AG04449 (cell line): ENCODE data around the gene SINHCAF.

Experiments used
- CTCF ChIA-PET: fragments of 350-600 bp; formaldehyde crosslinking; extraction: SDS; loops from one replicate; lab custom pipeline; 2021; ENCODE audit warnings: antibody characterized with exemption; lab: Yijun Ruan, JAX
- POLR2A ChIA-PET: fragments of 400-600, 350-600 bp; formaldehyde crosslinking; extraction: SDS; loops from one replicate; lab custom pipeline; 2020; ENCODE audit warnings: antibody characterized with exemption, inconsistent platforms; lab: Yijun Ruan, JAX
- DNase-seq: peaks from one replicate; pipeline ENCODE4 v3.0.0-alpha.2; 2010; ENCODE audit warnings: low read depth, low spot score
- H3K4me3 ChIP-seq: 2 replicates; pipeline ENCODE4 v1.5.1; 2011; ENCODE audit warnings: low read depth, mild to moderate bottlenecking, control low read depth, low read length
- TF ChIP-seq, protein P1 (sequence below): IDR thresholded peaks from one replicate; pipeline ENCODE4 v1.5.1; 2011; ENCODE audit warnings: mild to moderate bottlenecking, moderate library complexity, low read length, control low read depth, inconsistent platforms; ENCODE audit not compliant: insufficient read depth; ENCODE audit errors: missing control alignments

The SINHCAF gene

DNA sequence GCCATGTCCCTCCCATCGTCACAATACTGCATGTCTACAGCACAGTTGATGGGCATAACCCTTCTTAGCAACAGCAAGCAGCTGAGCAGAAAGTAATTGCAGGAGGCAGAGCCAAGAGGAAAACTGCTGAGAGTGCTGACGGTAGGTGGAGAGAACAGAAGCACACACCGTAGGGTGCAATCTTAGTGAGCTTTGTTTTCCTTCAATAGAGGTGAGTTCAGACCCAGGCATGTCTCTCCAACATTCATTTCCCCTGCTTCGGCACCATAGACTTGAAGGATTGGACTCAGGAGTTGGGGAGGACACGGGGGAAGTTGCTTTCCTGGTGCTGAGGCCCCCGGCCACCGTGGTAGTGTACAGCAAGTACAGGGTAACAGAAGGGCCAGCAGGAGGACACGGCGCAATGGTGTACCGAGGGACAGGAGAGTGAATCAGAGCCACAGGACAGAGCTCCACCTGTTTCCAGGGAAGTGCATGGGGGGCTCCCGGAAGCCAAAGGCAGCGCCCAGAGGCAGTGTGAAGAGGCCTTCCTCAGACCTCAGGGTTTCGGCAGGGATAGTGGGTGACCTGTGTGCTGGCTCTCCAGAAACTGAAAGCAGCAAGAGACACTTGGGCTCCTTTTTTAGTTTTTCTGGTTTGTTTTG lies 36.3 kb upstream of the SINHCAF start:
- CTCF ChIA-PET = interaction anchor here (0.7 to 0.9 kb wide), 2 partner anchors 9 to 216 kb away, joined by 3 read pairs; no protein-coding TSS in a partner anchor
- POLR2A ChIA-PET = no interaction called here
- TF ChIP-seq, protein P1, sequence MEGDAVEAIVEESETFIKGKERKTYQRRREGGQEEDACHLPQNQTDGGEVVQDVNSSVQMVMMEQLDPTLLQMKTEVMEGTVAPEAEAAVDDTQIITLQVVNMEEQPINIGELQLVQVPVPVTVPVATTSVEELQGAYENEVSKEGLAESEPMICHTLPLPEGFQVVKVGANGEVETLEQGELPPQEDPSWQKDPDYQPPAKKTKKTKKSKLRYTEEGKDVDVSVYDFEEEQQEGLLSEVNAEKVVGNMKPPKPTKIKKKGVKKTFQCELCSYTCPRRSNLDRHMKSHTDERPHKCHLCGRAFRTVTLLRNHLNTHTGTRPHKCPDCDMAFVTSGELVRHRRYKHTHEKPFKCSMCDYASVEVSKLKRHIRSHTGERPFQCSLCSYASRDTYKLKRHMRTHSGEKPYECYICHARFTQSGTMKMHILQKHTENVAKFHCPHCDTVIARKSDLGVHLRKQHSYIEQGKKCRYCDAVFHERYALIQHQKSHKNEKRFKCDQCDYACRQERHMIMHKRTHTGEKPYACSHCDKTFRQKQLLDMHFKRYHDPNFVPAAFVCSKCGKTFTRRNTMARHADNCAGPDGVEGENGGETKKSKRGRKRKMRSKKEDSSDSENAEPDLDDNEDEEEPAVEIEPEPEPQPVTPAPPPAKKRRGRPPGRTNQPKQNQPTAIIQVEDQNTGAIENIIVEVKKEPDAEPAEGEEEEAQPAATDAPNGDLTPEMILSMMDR = no peak
- H3K4me3 ChIP-seq = no peak overlapping the region
- no peak for DNase-seq

DNA sequence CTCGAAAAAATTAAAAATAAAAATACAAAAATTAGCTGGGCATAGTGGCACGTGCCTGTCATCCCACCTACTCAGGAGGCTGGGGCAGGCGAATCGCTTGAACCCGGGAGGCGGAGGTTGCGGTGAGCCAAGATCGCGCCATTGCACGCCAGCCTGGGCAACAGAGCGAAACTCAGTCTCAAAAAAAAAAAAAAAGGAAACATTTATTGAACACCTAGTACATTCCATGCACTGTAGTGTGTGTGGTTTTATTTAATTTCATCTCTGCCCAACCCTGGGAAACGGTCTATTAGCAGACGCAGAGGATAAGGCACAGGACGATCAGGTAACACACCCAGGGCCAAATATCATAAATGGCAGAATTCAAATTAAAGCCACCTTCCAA lies 35.8 kb upstream of the SINHCAF start:
- DNase-seq = no peak
- CTCF ChIA-PET = interaction anchor here (0.9 kb wide), 1 partner anchor 217 kb away, joined by 3 read pairs; no protein-coding TSS in a partner anchor
- POLR2A ChIA-PET = no interaction called here
- H3K4me3 ChIP-seq = no peak overlapping the region
- TF ChIP-seq, protein P1 = no peak

DNA sequence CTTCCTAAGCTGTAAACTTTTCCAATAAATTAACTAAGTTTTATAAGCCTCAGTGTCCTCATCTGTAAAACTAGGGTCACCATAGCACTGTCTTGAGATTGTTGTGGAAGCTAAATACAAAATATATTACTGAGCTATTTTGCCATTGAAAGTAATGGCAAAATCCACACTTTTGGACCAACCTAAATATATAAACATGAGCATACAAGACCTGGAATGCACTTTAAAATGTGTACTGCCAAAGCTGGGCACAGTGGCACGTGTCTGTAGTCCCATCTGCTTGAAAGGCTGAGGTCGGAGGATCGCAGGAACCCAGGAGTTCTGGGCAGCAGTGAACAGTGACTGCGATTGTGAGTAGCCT lies 29.8 kb upstream of the SINHCAF start:
- no peak for DNase-seq
- H3K4me3 ChIP-seq = no peak overlapping the region
- ChIA-PET CTCF (no interaction called here), POLR2A (no interaction called here)
- TF ChIP-seq, protein P1 = no peak

DNA sequence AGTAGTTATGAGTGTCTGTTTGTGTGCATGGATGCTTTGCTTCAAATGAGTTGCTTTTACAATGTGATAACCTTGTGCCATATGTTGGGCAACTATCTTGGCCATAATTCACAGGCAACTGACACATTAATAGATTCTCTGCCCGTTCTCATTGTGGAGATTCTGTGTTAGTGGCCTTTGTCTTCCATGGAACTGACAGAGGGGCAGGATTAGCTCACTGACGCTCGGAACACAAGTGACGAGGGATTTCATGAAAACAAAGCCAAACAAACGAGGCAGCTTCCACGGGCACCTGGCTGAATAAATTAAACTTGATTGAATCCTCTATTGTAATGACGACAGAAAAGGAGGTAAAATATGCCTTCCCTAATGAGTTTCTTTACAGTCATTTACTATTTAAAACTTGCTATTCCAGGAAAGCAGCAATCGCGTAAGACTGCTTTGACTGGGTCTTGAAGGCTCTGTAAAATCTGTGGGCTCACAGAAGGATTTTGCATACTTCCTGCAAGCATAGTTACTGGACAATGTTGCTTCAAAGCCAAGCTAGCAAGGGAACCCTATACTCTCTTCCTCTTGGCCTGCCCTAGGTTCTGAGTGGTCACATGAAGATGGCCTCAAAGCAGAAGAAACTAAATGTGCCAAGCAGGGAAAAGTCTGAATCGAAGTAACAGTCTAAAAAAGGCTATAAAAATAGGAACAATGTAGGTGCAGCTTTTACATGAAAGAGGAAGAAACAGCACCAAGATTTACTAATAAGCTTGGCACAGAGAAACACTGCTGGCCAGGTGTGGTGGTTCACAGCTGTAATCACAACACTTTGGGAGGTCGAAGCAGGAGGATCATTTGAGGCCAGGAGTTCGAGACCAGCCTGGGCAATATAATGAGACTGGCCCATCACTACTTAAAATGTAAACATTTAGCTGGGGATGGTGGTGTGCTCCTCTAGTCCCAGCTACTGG lies 28.1 kb upstream of the SINHCAF start:
- H3K4me3 ChIP-seq = no peak overlapping the region
- ChIA-PET POLR2A (interaction anchor here (0.6 kb wide), 1 partner anchor 16 kb away, joined by 3 read pairs; no protein-coding TSS in a partner anchor), CTCF (interaction anchor here (1.5 kb wide), 1 partner anchor 8 kb away, joined by 3 read pairs; no protein-coding TSS in a partner anchor)
- DNase-seq = no peak
- TF ChIP-seq, protein P1 = no peak

DNA sequence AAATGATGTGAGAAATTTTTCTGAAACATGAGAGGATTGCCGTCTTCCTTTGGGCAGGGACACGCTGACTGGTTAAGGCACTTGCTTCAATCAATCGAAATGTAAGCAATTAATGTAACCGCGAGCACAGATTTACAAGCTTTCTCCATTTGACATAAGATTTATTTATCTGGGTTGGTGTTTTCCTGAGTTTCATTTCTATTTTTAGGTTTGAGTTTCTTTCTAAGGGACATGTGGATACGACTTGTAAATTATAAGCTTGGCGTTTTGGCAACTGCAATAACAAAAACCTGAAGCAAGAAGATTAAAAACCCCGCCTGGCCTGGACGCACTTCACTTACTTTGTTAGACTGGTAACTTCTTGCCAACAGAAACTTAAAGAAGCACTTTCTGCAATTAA lies 20.3 kb upstream of the SINHCAF start:
- DNase-seq = no peak
- H3K4me3 ChIP-seq = no peak overlapping the region
- ChIA-PET CTCF (no interaction called here), POLR2A (no interaction called here)
- TF ChIP-seq, protein P1 = no peak

DNA sequence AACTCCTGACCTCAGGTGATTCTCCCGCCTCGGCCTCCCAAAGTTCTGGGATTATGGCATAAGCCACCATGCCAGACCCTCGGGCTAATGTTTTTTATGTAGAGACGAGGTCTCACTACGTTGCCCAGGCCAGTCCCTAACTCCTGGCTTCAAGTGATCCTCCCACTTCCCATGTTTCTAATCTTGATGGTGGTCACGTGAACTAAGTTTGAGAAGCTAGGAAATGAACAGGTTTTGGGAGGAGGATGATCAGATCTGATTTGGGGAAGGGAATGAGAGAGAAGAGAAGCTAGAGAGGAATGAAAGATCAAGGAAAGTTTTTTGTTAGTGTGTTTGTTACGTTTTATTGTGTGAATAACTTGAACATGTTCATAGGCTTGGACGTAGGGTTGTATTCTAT lies 17.2 kb upstream of the SINHCAF start:
- no peak overlapping the region for H3K4me3 ChIP-seq
- POLR2A ChIA-PET = no interaction called here
- CTCF ChIA-PET = no interaction called here
- TF ChIP-seq, protein P1 = no peak
- no peak for DNase-seq
